AG08395 (cell line): ENCODE data around the gene KIFC3.
"Not testable (repeated sequence)": the region's sequence is repeated elsewhere in the genome, so short reads cannot be mapped to it uniquely, and the experiment has no call there.

ENCODE experiments used
- DNase-seq: peaks from one replicate; pipeline ENCODE4 v3.0.0; 2012; ENCODE audit warnings: mixed read lengths, low spot score

The KIFC3 gene

DNA sequence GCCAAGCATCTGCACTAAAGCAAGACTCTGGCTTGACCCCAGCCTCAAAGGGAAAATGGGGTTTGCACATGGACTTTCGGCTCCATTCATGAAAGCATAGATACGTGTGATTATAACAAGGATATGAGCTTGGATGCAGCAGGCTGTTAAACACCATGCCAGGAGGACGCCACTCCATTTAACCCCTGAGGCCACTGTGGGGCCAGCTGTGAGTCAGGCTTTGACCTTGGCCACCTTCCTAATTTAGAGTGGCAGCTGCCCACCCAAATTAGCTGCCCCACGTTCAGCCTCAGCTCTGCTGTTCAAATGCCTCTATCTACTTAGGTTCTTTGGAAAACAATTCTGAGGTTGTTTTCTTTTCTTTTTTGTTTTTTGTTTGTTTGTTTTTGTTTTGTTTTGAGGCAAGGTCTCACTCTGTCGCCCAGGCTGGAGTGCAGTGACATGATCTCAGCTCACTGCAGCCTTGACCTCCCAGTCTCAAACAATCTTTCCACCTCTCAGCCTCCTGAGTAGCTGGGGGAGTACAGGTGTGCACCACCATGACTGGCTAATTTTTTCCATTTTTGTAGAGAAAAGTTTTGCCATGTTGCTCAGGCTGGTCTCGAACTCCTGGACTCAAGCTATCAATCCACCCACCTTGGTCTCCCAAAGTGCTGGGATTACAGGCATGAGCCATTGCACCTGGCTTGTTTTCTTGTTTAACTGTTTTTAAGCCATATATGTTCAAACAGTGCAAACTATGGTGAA, 23.2 kb upstream of the KIFC3 start:
- no peak for DNase-seq

- no peak for DNase-seq
Observed at GRCh38 chr16:57824888-57825287, 22.6 kb upstream of the KIFC3 start.

GRCh38 chr16:57823836-57824235, 21.5 kb upstream of the KIFC3 start:
- no peak for DNase-seq

DNA sequence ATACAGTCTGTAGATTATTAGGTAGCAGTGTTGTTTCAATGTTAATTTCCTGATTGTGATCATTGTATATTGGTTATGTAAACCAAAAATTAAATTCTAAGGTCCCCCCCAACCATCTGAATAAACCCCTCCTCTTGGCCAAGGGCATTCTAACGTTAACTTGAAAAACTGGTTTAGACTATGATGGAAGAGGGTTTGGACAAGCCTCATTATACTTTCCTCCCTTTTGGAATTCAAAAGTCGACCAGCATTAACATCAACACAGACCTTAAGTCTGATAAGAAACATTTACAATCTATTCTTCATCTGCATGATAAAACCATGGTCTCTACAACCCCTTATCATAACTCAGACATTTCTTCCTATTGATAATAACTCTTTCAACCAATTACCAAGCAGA, 20.6 kb upstream of the KIFC3 start:
- DNase-seq = no peak

DNA sequence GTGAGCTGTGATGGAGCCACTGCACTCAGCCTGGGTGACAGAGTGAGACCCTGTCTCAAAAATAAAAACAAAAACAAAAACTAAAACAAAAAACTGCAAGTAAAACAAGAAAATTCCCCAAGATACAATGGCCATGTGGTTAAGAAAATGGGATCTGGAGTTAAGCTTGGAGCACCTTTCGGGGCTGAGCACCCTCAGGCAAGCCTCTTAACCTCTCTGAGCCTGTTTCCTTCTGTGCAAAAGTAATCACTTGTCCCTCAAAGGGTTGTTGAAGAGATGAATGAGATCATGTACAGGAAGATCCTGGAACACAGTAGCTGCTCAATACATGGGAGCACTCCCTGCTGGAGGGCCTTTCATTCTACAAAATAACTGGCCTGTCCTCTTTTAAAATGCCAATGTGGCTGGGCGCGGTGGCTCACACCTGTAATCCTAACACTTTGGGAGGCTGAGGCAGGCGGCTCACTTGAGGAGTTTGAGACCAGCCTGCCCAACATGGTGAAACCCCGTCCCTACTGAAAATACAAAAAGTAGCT, 19.8 kb upstream of the KIFC3 start:
- no peak for DNase-seq

DNA sequence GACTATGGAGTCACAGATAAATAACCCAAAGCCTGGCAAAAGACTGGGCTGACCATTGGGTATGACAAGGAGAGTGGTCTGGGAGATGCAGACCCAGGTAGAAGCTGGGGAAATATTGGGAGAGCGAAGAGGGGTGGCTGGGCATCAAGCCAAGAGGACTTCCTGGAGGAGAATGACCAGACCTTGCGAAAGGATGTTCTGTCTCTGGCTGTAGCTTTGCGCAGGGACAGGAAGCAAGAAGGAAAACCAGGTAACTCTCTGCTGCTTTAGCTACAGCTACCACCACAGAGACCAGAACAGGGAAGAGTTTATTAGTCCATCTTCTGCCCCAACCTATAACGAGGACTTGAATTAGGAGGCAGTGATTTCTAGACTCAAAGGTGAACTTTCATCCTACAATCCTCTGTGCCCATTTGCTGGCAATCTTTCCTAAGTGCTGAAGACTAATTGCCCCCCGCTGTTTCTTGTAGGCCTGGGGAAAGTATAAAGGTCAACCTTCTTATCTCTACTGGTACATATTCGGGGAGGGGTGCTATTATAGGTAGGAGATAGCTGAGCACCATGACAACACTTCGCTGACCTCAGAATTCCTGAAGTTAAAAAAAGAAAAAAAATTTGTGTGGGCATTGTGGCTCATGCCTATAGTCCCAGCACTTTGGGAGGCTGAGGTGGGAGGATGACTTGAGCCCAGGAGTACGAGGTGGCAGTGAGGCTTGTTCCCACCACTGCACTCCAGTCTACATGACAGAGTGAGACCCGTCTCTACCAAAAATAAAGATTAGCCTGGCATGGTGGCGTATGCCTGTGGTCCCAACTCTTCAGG, 19.1 kb upstream of the KIFC3 start:
- DNase-seq = no peak

DNA sequence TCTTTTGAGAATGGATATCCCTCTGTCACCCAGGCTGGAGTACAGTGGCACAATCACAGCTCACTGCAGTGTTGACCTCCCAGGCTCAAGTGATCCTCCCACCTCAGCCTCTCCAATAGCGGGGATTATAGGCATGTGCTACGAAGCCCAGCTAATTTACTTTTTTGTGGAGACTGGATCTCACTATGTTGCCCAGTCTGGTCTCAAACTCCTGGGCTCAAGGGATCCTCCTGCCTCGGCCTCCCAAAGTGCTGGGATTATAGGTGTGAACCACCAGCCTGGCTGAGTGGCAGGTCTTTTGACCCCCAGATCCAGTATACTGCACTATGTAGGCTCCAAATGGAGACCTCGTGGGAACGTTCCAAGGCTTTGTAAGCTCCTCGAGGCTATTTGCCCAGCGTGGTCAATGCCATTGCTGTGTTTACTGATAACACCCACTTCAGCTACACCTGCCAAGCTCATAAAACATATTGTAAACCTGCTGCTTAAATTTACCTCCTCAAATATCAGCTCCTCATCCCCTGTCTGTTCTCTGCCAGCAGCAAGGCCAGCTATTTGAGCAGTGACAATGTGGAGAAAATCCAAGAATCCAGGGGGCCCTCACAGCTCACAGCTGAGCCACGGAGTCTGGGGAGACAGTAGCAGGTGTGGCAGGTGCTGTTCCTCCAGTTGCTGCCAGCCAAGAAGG, 16.2 kb upstream of the KIFC3 start:
- no peak for DNase-seq

DNA sequence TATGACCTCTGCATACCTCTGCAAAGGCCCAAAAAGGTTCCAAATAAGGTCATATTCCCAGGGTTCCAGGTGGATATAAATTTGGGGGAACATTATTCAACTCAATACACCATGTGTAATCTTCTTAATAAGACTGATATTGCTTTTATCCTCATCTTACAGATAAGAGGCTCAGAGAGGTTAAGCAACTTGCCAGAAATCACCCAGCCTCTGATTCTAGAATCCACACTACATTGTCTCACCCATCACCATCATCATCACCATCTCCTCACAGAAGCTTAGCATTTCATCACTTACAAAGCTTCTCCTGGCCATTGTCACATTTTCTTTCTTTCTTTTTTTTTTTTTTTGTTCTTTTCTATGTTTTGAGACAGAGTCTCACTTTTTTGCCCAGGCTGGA, 15.4 kb upstream of the KIFC3 start:
- DNase-seq = no peak

DNA sequence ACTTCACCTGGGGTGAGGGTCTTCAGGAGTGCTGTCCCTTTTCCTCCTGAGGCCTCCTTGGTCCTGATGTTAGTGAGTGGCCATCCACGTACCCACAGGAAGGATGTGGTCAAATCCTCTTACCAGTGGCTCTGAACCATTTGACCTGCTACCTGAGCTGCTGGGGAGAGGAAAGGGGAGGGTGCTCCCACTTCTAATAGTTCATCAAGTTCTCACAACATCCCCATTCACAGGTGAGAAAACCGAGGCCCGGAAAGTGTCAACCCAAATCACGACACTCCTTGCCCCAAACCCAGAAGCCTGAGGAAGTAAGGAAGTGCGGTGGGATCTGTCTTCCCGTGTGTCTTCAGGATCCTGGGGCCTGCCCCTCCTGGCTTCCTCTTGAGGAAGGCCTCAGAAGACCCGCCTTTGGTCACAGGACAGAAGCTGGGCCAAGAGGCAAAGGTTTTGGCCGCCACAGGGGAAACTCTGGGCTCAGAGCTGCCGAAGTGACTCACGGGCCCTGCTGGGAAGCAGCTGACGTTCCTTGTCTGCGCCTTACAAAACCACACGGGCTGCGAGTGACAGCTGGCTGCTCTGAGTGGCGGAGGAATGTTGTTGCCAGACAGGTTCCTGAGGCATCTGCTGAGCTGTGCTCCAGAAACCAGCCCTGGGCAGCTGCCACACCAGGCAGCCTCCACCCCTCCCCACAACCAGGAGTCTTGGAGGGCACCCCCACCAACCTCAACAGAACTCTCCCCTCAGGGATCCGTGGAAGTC, 13.9 kb upstream of the KIFC3 start:
- peak; percentile 97 for DNase-seq

DNA sequence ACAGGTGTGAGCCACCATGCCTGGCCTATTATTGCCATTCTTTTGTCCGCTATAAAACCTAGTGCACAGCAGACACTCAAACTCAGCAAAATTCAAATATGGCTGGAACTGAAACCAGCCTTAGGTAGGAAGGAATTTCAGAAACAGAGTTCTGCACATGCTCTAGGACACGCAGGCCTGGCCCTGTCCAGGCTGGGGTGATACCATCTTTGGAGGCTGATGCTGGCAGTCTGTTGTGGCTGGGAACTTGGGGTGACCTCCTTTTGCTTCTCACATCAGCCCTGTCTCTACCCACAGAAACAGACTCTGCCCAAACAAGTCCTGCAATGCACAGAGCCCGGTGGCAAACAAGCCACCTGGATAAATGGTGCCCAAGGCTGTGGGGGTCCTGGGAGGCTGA, 12.6 kb upstream of the KIFC3 start:
- DNase-seq = no peak

DNA sequence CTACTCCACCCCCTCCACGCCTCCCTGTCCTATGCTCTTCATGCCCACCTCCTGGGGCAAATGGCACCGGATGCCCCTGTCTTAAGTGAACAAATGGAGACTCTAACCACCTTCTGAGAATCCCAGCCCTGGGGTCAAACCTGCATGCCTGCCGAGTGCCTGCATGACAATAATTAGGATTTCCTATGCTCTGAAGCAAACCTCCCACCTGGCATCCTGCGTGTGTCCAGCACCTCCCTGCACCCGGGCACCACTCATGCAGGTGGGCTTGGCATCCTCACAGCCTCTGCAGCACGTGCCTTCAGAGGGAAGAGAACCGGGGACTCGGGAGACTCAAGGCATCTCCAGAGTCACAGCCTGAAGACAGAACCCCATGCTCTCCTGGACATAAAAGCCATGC, 11.2 kb upstream of the KIFC3 start:
- DNase-seq = no peak

GRCh38 chr16:57811340-57811739, 9.0 kb upstream of the KIFC3 start:
- DNase-seq = not testable (repeated sequence)

- peak; percentile 87 for DNase-seq
Observed at GRCh38 chr16:57810197-57811031, 8.1 kb upstream of the KIFC3 start.

GRCh38 chr16:57809276-57810196, 7.2 kb upstream of the KIFC3 start:
- DNase-seq = no peak

GRCh38 chr16:57808589-57809228, 6.4 kb upstream of the KIFC3 start:
- no peak for DNase-seq

GRCh38 chr16:57807968-57808528, 5.8 kb upstream of the KIFC3 start:
- peak; percentile 92 for DNase-seq

GRCh38 chr16:57807252-57807967, 5.1 kb upstream of the KIFC3 start:
- DNase-seq = no peak

- no peak for DNase-seq
Observed at GRCh38 chr16:57805176-57805575, 2.9 kb upstream of the KIFC3 start.
